ENCODE measurements around the gene ICOSLG.

DNA sequence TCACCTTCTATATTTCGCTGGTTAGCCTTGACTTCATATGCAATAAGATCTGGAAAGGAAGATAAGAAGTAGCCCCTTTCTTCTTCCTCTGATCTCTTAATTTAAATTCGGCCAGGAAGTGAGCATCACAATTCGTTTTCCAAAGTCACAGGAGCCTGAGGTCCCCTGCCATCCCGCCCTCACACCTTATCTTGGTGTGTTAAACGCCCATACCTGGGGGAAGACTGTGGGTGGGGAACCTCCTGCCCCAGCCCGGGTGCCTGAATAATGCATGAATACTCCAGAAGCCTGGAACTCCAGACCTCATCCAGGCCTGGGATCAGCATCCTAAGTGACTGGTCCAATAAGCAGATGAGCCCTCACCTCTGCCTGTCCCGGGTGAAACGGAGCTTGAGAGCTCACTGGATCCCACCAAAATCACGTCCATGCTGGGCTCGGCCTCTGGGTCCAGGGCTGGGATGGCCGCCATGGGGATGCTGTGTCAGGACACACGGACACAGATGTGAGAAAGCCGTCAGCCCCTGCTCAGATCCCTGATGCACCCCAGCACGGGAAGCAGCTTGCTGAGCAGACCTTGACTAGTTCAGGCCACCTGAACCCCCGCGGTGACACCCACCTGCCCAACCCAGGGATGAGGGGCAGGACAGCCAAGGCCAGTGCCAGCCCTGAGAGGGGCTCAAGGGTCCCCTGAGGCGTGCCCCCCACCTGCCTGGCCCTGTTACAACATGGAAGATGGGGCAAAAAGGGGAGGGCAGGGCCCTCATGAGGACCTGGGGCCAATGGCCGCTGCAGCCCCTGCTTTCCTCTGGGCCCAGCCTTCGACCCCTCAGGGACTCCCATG lies 20.3 kb upstream of the ICOSLG start:
- no peak for TF ChIP-seq ZNF879 (CRISPR knock-in tag; IDR thresholded peaks at IDR 0.05)
- TF ChIP-seq FOXK1 (CRISPR knock-in tag; IDR thresholded peaks at IDR 0.05; ENCODE audit: borderline replicate concordance, low read depth) = no peak
- TF ChIP-seq MAFG (CRISPR knock-in tag; IDR thresholded peaks at IDR 0.05) = no peak
- TF ChIP-seq, protein P1, sequence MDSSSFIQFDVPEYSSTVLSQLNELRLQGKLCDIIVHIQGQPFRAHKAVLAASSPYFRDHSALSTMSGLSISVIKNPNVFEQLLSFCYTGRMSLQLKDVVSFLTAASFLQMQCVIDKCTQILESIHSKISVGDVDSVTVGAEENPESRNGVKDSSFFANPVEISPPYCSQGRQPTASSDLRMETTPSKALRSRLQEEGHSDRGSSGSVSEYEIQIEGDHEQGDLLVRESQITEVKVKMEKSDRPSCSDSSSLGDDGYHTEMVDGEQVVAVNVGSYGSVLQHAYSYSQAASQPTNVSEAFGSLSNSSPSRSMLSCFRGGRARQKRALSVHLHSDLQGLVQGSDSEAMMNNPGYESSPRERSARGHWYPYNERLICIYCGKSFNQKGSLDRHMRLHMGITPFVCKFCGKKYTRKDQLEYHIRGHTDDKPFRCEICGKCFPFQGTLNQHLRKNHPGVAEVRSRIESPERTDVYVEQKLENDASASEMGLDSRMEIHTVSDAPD (CRISPR knock-in tag; IDR thresholded peaks at IDR 0.05) = no peak
